GM10266 (cell line): Measurements from ENCODE around the gene CADM3.

Experiments used
- DNase-seq: peaks from one replicate; pipeline ENCODE4 v3.0.0; 2012; ENCODE audit errors: extremely low spot score
- CTCF ChIP-seq: IDR thresholded peaks from 2 replicates; pipeline ENCODE4 v1.5.1; 2012; ENCODE audit warnings: mild to moderate bottlenecking, low read depth; ENCODE audit not compliant: control insufficient read depth, insufficient read depth; ENCODE audit errors: missing control alignments

The CADM3 gene

DNA sequence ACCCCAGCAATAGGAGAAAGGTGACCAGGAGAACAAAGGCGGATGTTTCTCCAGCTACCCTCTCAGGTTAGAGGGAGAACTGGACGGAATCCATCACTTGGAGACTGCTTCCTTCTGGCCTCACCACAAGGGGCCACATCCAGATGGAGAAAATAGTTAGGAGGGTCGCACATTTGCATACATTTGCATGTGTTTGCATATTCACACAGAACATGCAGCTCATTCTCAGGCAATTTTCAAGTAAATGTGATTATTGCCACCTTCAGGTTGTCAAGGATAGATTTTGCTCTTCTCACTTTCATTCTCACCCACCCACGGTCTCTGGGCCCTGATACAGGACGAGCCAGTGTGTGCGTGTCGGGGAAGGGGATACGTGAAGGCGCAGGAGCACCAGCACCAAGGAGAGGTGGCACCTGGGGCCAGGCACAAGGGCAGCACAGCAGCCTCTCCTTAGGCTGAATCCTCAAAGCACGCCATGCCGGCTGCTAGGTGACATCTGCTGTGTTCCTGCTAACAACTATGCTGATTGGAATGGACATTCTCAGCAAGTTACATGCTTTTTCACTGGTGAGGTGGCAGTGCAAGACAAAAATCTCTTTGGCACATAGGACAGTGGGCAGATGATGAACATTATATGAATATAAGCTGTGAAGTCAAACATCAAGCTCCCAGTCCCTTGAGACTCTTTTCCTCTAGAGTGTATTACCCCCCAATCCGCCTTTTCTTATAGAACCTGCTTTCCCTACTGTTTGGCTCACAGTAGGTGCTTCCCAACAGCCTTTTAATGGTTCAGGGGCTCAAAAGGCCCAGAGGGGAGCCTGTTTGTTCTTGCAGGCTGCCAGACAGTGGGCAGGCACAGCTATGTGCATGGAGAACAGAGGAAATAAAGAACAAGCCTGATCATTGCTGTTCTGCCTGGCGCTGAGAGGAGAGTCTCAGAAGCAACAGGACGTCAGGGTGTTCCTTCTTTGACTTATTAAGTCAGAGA is 47.5 kb downstream of the CADM3 start:
- TF ChIP-seq CTCF = no peak
- no peak for DNase-seq

DNA sequence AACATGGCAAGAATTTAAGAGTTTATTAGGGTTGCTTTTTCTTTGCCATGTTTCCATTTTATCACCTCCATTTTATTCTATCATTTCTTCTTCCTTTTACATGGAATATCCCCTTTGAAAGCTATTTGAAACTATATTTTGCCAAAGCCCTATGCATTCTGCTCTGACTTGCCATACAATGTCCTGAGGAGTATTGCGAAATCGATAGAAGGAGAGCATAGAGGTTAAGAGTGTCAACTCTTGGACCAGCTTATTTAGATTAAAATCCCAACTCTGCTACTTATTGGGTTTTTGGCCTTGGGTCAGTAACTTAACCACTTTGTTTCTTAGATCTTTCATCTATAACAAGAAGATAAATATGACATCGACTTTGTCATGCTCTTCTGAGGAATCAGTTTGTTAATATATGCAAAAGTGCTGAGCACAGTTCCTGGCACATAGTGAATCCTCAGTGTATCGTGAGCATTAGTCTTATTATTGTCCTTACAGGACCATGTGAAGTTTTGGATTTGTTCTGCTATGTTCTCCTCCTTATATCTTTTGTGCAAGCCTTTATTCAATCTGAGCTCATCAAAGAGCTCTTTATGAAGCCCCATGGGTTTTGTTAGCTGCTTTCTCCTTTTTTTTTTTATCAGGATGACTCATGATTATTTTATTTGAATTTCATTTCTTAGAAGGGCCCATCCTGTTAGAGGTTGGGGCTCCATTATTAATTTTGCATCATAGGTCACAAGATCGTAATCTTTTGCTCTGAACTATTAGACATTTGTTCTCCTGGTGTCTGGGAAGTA is 50.9 kb downstream of the CADM3 start:
- DNase-seq = no peak
- TF ChIP-seq CTCF = no peak

- no peak for TF ChIP-seq CTCF
- DNase-seq = no peak
Measured at GRCh38 chr1:159223004-159223403, 51.6 kb downstream of the CADM3 start.

DNA sequence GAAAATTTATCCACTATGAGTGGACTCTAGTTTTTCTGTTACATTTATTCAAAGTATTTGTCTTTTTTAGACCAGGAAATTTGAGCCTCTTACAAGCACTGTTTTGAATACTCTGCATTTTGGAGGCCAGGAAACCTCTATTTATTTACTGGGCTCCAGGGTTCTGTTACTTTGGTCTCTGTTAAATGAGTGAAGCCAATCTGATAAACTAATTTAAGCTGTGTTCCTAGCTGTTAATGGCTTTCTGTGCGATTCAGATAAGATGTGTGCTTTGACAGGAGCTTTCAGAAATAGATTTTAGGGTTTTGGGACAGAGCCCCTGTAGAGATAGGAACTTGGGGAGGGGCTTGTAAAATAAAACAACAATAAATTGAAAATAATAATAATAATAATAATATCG is 57.1 kb downstream of the CADM3 start:
- DNase-seq = no peak
- TF ChIP-seq CTCF = no peak

DNA sequence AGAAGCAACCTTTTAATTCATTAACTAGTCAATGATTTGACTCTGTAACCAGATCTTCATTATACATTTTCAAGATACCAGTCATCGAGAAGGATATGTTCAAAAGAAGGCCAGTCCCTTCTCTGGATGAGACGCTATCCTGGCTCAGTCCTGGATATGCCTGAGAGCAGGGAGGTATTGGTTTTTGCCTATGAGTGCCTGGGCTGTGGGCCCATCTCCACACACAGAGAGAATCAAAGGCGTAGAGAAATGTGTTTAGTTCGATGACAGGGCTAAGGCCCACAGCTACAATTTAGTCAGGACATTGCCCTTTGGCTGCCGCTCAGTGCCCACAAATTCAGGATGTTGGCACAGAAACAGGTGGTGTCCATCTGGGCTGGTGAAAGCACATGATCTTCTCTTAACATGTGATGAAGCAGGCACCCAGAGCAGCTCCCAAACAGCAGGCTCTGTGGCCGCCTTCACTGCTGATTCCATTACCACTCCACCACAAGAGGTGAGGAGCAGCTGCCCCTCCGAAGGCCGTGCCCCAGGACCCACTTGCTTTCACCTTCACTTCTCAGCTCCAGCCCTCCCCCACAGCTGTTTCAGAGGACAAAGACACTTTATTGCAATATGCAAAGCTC is 58.0 kb downstream of the CADM3 start:
- DNase-seq = no peak
- TF ChIP-seq CTCF = no peak

GRCh38 chr1:159229896-159230295 is 58.5 kb downstream of the CADM3 start:
- no peak for DNase-seq

More at GRCh38 chr1:159229896-159230295, 58.5 kb downstream of the CADM3 start:
- no peak for TF ChIP-seq CTCF
